MM.1S (cell line): Measurements from ENCODE around the gene MAT1A.

ENCODE experiments used
- DNase-seq: peaks from one replicate; pipeline ENCODE4 v3.0.0-alpha.2; 2015
- H2AFZ ChIP-seq: fragments of 300-600 bp; sonication (generic); 2 replicates; pipeline ENCODE4 v1.6.0; 2016; ENCODE audit warnings: antibody characterized with exemption, low read length
- H3F3A ChIP-seq: fragments of 300-600 bp; sonication (generic); 2 replicates; pipeline ENCODE4 v1.6.1; 2016; ENCODE audit warnings: mild to moderate bottlenecking, antibody characterized with exemption, low read length, moderate library complexity, mixed read lengths; ENCODE audit not compliant: insufficient read depth
- H3K27ac ChIP-seq: fragments of 300-600 bp; sonication (generic); 2 replicates; pipeline ENCODE4 v1.5.1; 2016; ENCODE audit warnings: mild to moderate bottlenecking, low read length
- H3K27me3 ChIP-seq: fragments of 300-600 bp; sonication (generic); replicated peaks from 2 replicates; pipeline ENCODE4 v1.6.0; 2016; ENCODE audit warnings: low read length; ENCODE audit not compliant: insufficient read depth
- H3K36me3 ChIP-seq: fragments of 300-600 bp; sonication (generic); replicated peaks from 2 replicates; pipeline ENCODE4 v1.6.1; 2016; ENCODE audit warnings: mild to moderate bottlenecking, low read length, mixed read lengths; ENCODE audit not compliant: insufficient read depth
- H3K4me1 ChIP-seq: fragments of 300-600 bp; sonication (generic); 2 replicates; pipeline ENCODE4 v1.6.1; 2016; ENCODE audit warnings: low read length, mixed read lengths
- H3K4me2 ChIP-seq: fragments of 300-600 bp; sonication (generic); 2 replicates; pipeline ENCODE4 v1.6.0; 2016; ENCODE audit warnings: low read depth, low read length
- H3K4me3 ChIP-seq: fragments of 300-600 bp; sonication (generic); 2 replicates; pipeline ENCODE4 v1.5.1; 2016; ENCODE audit warnings: low read length, mixed read lengths
- H3K79me2 ChIP-seq: fragments of 300-600 bp; sonication (generic); 2 replicates; pipeline ENCODE4 v1.6.1; 2016; ENCODE audit warnings: mixed run types, low read length, mixed read lengths
- H3K9ac ChIP-seq: fragments of 300-600 bp; sonication (generic); 2 replicates; pipeline ENCODE4 v1.6.1; 2016; ENCODE audit warnings: low read length, mixed read lengths
- H3K9me2 ChIP-seq: fragments of 300-600 bp; sonication (generic); replicated peaks from 2 replicates; pipeline ENCODE4 v1.6.1; 2016; ENCODE audit warnings: mild to moderate bottlenecking, low read length, mixed read lengths; ENCODE audit not compliant: insufficient read depth
- H3K9me3 ChIP-seq: fragments of 300-600 bp; sonication (generic); replicated peaks from 2 replicates; pipeline ENCODE4 v1.6.1; 2016; ENCODE audit warnings: mild to moderate bottlenecking, low read length, mixed read lengths; ENCODE audit not compliant: insufficient read depth
- H4K20me1 ChIP-seq: fragments of 300-600 bp; sonication (generic); 2 replicates; pipeline ENCODE4 v1.6.1; 2016; ENCODE audit warnings: mild to moderate bottlenecking, low read length, moderate library complexity, mixed read lengths; ENCODE audit not compliant: insufficient read depth
- CTCF ChIP-seq: fragments of 300-600 bp; sonication (generic); IDR thresholded peaks from 2 replicates; pipeline ENCODE4 v1.5.1; 2016; ENCODE audit warnings: antibody characterized with exemption, low read length, mixed read lengths
- EZH2 ChIP-seq: fragments of 300-600 bp; sonication (generic); optimal IDR thresholded peaks from 2 replicates; pipeline ENCODE3; 2017; ENCODE audit warnings: low read depth, mild to moderate bottlenecking, antibody characterized with exemption, low read length, mixed read lengths
- EZH2phosphoT487 ChIP-seq: fragments of 300-600 bp; sonication (generic); IDR thresholded peaks from 2 replicates; pipeline ENCODE4 v1.6.1; 2018; ENCODE audit warnings: antibody characterized with exemption, low read length

MAT1A gene

DNA sequence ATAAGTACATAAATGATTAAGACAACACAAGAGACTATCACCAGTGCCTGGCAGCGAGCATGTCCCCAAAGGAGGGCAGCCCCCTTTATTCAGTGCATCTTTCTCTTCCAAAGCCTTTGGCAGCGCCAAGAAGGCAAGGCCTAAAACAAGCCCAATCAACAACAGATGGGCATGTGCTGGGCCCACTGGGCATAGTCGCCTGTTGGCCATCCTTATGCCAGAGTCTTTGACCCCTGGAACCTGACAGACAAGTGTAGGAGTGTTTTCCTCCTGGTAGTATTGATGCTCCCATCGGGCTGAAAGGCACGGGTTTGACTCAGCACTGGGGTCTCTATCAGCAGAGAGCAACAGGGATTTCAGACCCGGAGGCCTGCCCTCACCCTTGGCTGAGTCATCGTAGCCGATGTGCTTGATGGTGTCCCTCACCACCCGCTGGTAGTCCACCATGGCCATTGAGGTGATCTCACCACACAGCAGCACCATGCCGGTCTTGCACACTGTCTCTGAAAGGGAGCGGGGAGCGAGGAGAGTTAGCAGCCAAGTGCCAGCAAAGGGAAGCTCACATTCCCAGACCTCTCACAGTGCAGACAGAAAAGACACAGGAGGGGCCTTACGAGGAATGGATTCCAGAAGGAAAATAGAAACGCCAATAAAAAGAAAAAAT lies 5.8 kb downstream of the MAT1A start:
- Histone ChIP-seq H3K36me3 (no peaks in the 10 kb centered on the region), H3K9me2 (no peaks in the 10 kb centered on the region), H3K9ac (no peak overlapping the region), H2AFZ (no peak overlapping the region), H3K4me1 (no peaks in the 10 kb centered on the region), H3K27me3 (no peaks in the 10 kb centered on the region), H4K20me1 (no peaks in the 10 kb centered on the region), H3K79me2 (no peaks in the 10 kb centered on the region), H3F3A (no peaks in the 10 kb centered on the region), H3K9me3 (no peaks in the 10 kb centered on the region), H3K4me2 (no peak overlapping the region), H3K27ac (no peak overlapping the region), H3K4me3 (no peak overlapping the region)
- no peak for DNase-seq
- TF ChIP-seq EZH2 (no peak), CTCF (no peak), EZH2phosphoT487 (no peak)

DNA sequence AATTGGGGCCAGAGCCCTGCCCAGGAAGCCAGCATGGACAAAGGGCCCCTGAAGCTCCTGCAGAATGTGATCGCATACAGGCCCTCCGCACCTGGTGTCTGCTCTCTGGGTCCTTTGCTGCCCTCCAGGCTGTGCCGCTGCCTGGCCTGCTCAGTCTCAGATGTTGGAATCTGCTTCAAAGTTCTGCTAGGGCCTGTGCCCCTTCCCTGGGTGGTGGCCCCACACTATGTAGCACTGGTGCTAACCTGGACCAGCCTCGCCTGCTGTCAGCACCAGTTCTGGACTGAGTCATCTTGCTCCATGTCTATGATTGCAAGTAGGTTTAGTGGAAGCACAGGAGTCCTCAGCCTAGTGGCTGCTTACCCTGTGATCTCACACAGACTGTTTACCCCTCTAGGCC lies 6.3 kb downstream of the MAT1A start:
- Histone ChIP-seq H3K4me1 (no peaks in the 10 kb centered on the region), H3F3A (no peaks in the 10 kb centered on the region), H3K9me3 (no peaks in the 10 kb centered on the region), H3K27ac (no peak overlapping the region), H3K36me3 (no peaks in the 10 kb centered on the region), H3K4me3 (no peak overlapping the region), H4K20me1 (no peaks in the 10 kb centered on the region), H3K4me2 (no peak overlapping the region), H3K9me2 (no peaks in the 10 kb centered on the region), H3K79me2 (no peaks in the 10 kb centered on the region), H3K27me3 (no peaks in the 10 kb centered on the region), H2AFZ (no peak overlapping the region), H3K9ac (no peak overlapping the region)
- TF ChIP-seq EZH2, result no peak
- no peak for TF ChIP-seq CTCF
- no peak for DNase-seq

DNA sequence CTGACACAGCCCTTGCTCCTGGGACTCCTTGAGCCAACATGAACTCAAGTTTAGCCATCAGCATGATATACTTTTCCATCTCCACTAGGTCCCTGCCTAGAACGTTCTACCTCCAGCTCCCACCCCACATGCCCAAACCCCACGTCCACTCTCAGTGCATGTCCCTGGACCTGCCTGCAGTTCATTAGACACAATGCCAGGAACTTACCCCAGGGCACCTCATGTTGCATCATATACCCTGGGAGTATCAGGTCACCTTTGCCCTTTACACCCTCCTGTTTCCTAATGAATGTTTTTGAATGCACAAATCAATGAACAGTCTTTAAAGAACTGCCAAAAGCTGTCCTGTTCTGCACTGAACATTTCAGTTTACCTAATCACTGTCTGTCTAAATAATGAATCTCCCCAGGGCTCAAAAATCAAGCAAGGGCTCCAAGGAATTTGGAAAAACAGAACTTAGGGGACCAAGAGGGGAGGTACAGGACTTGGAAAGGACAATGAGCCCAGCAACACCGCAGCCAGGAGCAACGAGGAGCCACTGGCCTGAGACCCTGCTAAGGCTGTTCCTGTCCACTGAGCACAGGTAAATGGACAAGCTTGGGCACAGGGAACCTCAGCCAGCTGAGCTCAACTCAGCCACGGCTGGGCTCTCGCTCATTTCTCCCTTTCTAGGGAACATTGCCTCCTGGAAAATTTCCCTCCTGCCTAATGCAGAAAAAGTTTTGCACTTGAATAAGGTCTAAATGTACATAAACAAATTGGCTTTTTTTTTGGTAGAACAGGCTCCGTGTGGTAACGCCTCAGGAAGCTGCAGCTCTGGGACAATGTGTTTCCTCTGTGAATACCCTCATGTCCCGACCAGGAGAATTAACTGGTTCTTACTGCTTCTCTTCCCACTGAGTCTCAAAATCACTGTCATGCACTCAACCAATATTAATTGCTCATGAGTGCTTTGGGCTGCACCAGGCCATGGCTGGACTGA lies 7.4 kb downstream of the MAT1A start:
- Histone ChIP-seq H3K4me3 (no peak overlapping the region), H2AFZ (no peak overlapping the region), H3K9ac (no peak overlapping the region), H3F3A (no peaks in the 10 kb centered on the region), H3K9me2 (no peaks in the 10 kb centered on the region), H3K9me3 (no peaks in the 10 kb centered on the region), H3K36me3 (no peaks in the 10 kb centered on the region), H3K4me1 (no peaks in the 10 kb centered on the region), H3K27me3 (no peaks in the 10 kb centered on the region), H4K20me1 (no peaks in the 10 kb centered on the region), H3K27ac (no peak overlapping the region), H3K79me2 (no peaks in the 10 kb centered on the region), H3K4me2 (no peak overlapping the region)
- DNase-seq, result no peak
- no peak for TF ChIP-seq EZH2
- TF ChIP-seq CTCF, result no peak
- no peak for TF ChIP-seq EZH2phosphoT487
